WI38 (cell line): ENCODE measurements around the gene COL7A1.

ENCODE experiments used
- H3K4me3 ChIP-seq: 2 replicates; pipeline ENCODE4 v1.5.1; 2011; ENCODE audit warnings: low read depth, mild to moderate bottlenecking, control low read depth, low read length
- CTCF ChIP-seq: IDR thresholded peaks from 2 replicates; pipeline ENCODE4 v1.5.1; 2012; ENCODE audit warnings: low read depth, mild to moderate bottlenecking, control low read depth, low read length

Gene COL7A1

GRCh38 chr3:48617559-48617958 lies 22.4 kb upstream of the COL7A1 start:
- H3K4me3 ChIP-seq: no peak overlapping the region
- no peak for TF ChIP-seq CTCF

GRCh38 chr3:48614044-48614443 lies 18.9 kb upstream of the COL7A1 start:
- H3K4me3 ChIP-seq: no peak overlapping the region
- TF ChIP-seq CTCF: no peak

GRCh38 chr3:48612309-48612708 lies 17.2 kb upstream of the COL7A1 start:
- H3K4me3 ChIP-seq: no peak overlapping the region
- no peak for TF ChIP-seq CTCF

- peak; percentile 63 for TF ChIP-seq CTCF
- peak within 1 kb of the TSS; percentile 96 for H3K4me3 ChIP-seq
Measured at GRCh38 chr3:48609088-48610005, 14.2 kb upstream of the COL7A1 start, which contains the start of gene UQCRC1. Gene UQCRC1 (minus strand): TSS chr3:48609646. CDS start chr3:48609620, 26 bp downstream.

- TF ChIP-seq CTCF: no peak
Measured at GRCh38 chr3:48607519-48607918, 12.4 kb upstream of the COL7A1 start.

GRCh38 chr3:48601622-48601994 lies 6.5 kb upstream of the COL7A1 start:
- H3K4me3 ChIP-seq: no peak overlapping the region
- no peak for TF ChIP-seq CTCF

More at GRCh38 chr3:48607519-48607918, 12.4 kb upstream of the COL7A1 start:
- H3K4me3 ChIP-seq: no peak overlapping the region
